Muscle of leg (tissue), 11 donors: ENCODE measurements around the gene WDR27. TPM values are rescaled to one million over a fixed set of nuclear protein-coding genes. Genes with fewer than 3 reads are reported as not detected.
"Not testable (repeated sequence)": the region's sequence is repeated elsewhere in the genome, so short reads cannot be mapped to it uniquely, and the experiment has no call there.

ENCODE experiments used
- DNase-seq: peaks from one replicate; pipeline ENCODE4 v3.0.0; 2013
- H3K27ac ChIP-seq: one replicate; pipeline ENCODE4 v1.5.1; 2013; ENCODE audit warnings: mild to moderate bottlenecking, low read length, control low read depth
- H3K27me3 ChIP-seq: one replicate; pipeline ENCODE4 v1.6.1; 2013; ENCODE audit warnings: low read length; ENCODE audit not compliant: control insufficient read depth, insufficient read depth
- H3K36me3 ChIP-seq: one replicate; pipeline ENCODE4 v1.6.1; 2013; ENCODE audit warnings: low read length; ENCODE audit not compliant: control insufficient read depth, insufficient read depth
- H3K4me1 ChIP-seq: one replicate; pipeline ENCODE4 v1.6.1; 2013; ENCODE audit warnings: low read length; ENCODE audit not compliant: control insufficient read depth, insufficient read depth
- H3K4me3 ChIP-seq: one replicate; pipeline ENCODE4 v1.5.1; 2013; ENCODE audit warnings: low read length, control low read depth
- H3K9me3 ChIP-seq: replicated peaks from 2 replicates; pipeline ENCODE4 v1.6.1; 2013; ENCODE audit warnings: low read depth, low read length; ENCODE audit not compliant: control insufficient read depth
- WGBS: methylation state at CpG from one replicate; pipeline ENCODE4 v1.1.5; 2013; ENCODE audit warnings: missing lambda C conversion rate; ENCODE audit not compliant: insufficient coverage; 5-methylcytosine and 5-hydroxymethylcytosine counted together
- polyA plus RNA-seq, 8 donors: library from polyadenylated mRNA; unstranded; fragments of 120-200 nt; gene quantifications; one replicate each; pipeline versions ENCODE4 v1.2.1 to v1.2.3, GENCODE V29; 2013; ENCODE audit warnings: inconsistent platforms in 1 of 8, low replicate concordance in 1 of 8; ENCODE audit not compliant: insufficient read length in 8 of 8, insufficient read depth in 1 of 8
- total RNA-seq: library from RNA; stranded (reverse); fragments of 120-200 nt; gene quantifications from one replicate; pipeline ENCODE4 v1.2.4, GENCODE V29; 2013

Gene WDR27
- total and polyA plus RNA-seq, 9 donors = 21.5 to 49.4 (median 30.3) TPM

- Histone ChIP-seq H3K27me3 (no peaks in the 10 kb centered on the region), H3K4me1 (no peaks in the 10 kb centered on the region), H3K27ac (no peak overlapping the region), H3K9me3 (no peaks in the 10 kb centered on the region), H3K4me3 (no peak overlapping the region), H3K36me3 (peaks cover 24% of the 10 kb centered on the region)
- 100% methylated on average over 2 of the region's 3 CpGs for WGBS
- DNase-seq = no peak
Measured at GRCh38 chr6:169710009-169710408, 8.2 kb upstream of the WDR27 start.

- peaks cover 17% of the 10 kb centered on the region for H3K36me3 ChIP-seq
- no peaks in the 10 kb centered on the region for H3K4me1 ChIP-seq
- DNase-seq = no peak
- no peak overlapping the region for H3K4me3 ChIP-seq
- no peaks in the 10 kb centered on the region for H3K9me3 ChIP-seq
- no peaks in the 10 kb centered on the region for H3K27me3 ChIP-seq
- no peak overlapping the region for H3K27ac ChIP-seq
Measured at GRCh38 chr6:169709293-169709692, 7.5 kb upstream of the WDR27 start.

GRCh38 chr6:169707772-169708171 lies 5.9 kb upstream of the WDR27 start:
- no peak overlapping the region for H3K27ac ChIP-seq
- H3K27me3 ChIP-seq = no peaks in the 10 kb centered on the region
- H3K4me3 ChIP-seq = no peak overlapping the region
- H3K4me1 ChIP-seq = peaks cover 4% of the 10 kb centered on the region
- no peak for DNase-seq
- no peaks in the 10 kb centered on the region for H3K9me3 ChIP-seq
- H3K36me3 ChIP-seq = peaks cover 12% of the 10 kb centered on the region
- no CpG with 5 or more reads among the region's 2 CpGs for WGBS

- WGBS = 0% methylated on average over 14 of the region's 22 CpGs
- H3K36me3 ChIP-seq = peaks cover 9% of the 10 kb centered on the region
- peak overlapping the region; percentile 93 for H3K4me3 ChIP-seq
- peaks cover 9% of the 10 kb centered on the region for H3K4me1 ChIP-seq
- no peaks in the 10 kb centered on the region for H3K9me3 ChIP-seq
- DNase-seq = no peak
- no peaks in the 10 kb centered on the region for H3K27me3 ChIP-seq
- peak overlapping the region; percentile 92 for H3K27ac ChIP-seq
Measured at GRCh38 chr6:169702840-169703246, 1.0 kb upstream of the WDR27 start.

- H3K27me3 ChIP-seq = no peaks in the 10 kb centered on the region
- peak overlapping the region; percentile 93 for H3K4me3 ChIP-seq
- WGBS = under 1% methylated on average over 52 of the region's 54 CpGs
- H3K36me3 ChIP-seq = peaks cover 9% of the 10 kb centered on the region
- H3K27ac ChIP-seq = peak overlapping the region; percentile 92
- peaks cover 9% of the 10 kb centered on the region for H3K4me1 ChIP-seq
- DNase-seq = no peak
- peaks cover under 1% of the 10 kb centered on the region for H3K9me3 ChIP-seq
Measured at GRCh38 chr6:169701311-169701953, 397 bp downstream of the WDR27 start.

- Histone ChIP-seq H3K36me3 (peaks cover 9% of the 10 kb centered on the region), H3K27me3 (no peaks in the 10 kb centered on the region), H3K4me3 (no peak overlapping the region), H3K4me1 (peaks cover 9% of the 10 kb centered on the region), H3K27ac (no peak overlapping the region), H3K9me3 (peaks cover 2% of the 10 kb centered on the region)
- DNase-seq = peak; percentile 29
- 0% methylated on average over 1 of the region's 5 CpGs for WGBS
Measured at GRCh38 chr6:169700296-169700695, 1.5 kb downstream of the WDR27 start.

GRCh38 chr6:169697115-169697514 lies 4.7 kb downstream of the WDR27 start:
- H3K4me1 ChIP-seq, DNase-seq, H3K27ac ChIP-seq, H3K4me3 ChIP-seq, H3K27me3 ChIP-seq, H3K9me3 ChIP-seq: not testable (repeated sequence)
- H3K36me3 ChIP-seq = peaks cover 16% of the 10 kb centered on the region
- WGBS = 95% methylated on average over 7 of the region's 10 CpGs

- Histone ChIP-seq H3K27ac (no peak overlapping the region), H3K9me3 (peaks cover 16% of the 10 kb centered on the region), H3K4me3 (no peak overlapping the region), H3K27me3 (no peaks in the 10 kb centered on the region), H3K36me3 (peaks cover 21% of the 10 kb centered on the region), H3K4me1 (peaks cover under 1% of the 10 kb centered on the region)
- WGBS = 80% methylated on average over 5 of the region's 5 CpGs
- no peak for DNase-seq
Measured at GRCh38 chr6:169695131-169695530, 6.7 kb downstream of the WDR27 start.

GRCh38 chr6:169692516-169692915 lies 9.3 kb downstream of the WDR27 start:
- peaks cover 24% of the 10 kb centered on the region for H3K36me3 ChIP-seq
- no peak overlapping the region for H3K4me3 ChIP-seq
- DNase-seq = no peak
- H3K4me1 ChIP-seq = no peaks in the 10 kb centered on the region
- WGBS = 91% methylated on average over 3 of the region's 3 CpGs
- no peaks in the 10 kb centered on the region for H3K27me3 ChIP-seq
- peaks cover 23% of the 10 kb centered on the region for H3K9me3 ChIP-seq
- no peak overlapping the region for H3K27ac ChIP-seq

GRCh38 chr6:169691260-169691659 lies 10.6 kb downstream of the WDR27 start:
- H3K27ac ChIP-seq = no peak overlapping the region

GRCh38 chr6:169689287-169689686 lies 12.5 kb downstream of the WDR27 start:
- 98% methylated on average over 5 of the region's 6 CpGs for WGBS
- Histone ChIP-seq H3K9me3 (peaks cover 36% of the 10 kb centered on the region), H3K4me1 (no peaks in the 10 kb centered on the region)

More at GRCh38 chr6:169691260-169691659, 10.6 kb downstream of the WDR27 start:
- H3K9me3 ChIP-seq = peaks cover 25% of the 10 kb centered on the region
- WGBS = no CpG with 5 or more reads among the region's 2 CpGs
- DNase-seq = no peak
- no peaks in the 10 kb centered on the region for H3K27me3 ChIP-seq
- H3K36me3 ChIP-seq = peaks cover 27% of the 10 kb centered on the region
- no peaks in the 10 kb centered on the region for H3K4me1 ChIP-seq
- H3K4me3 ChIP-seq = no peak overlapping the region

More at GRCh38 chr6:169689287-169689686, 12.5 kb downstream of the WDR27 start:
- no peak overlapping the region for H3K4me3 ChIP-seq
- DNase-seq = no peak
- no peak overlapping the region for H3K27ac ChIP-seq
- peaks cover 29% of the 10 kb centered on the region for H3K36me3 ChIP-seq
- no peaks in the 10 kb centered on the region for H3K27me3 ChIP-seq
